OCI-LY1 (cell line): ENCODE measurements around the gene TAGLN.

ENCODE experiments used
- H2AFZ ChIP-seq: fragments of 200-600 bp; sonication (generic), shearing (Covaris generic); 2 replicates; pipeline ENCODE4 v1.6.0; 2014; ENCODE audit warnings: antibody characterized with exemption, mild to moderate bottlenecking, low read length
- H3F3A ChIP-seq: fragments of 200-600 bp; sonication (generic), shearing (Covaris generic); 2 replicates; pipeline ENCODE4 v1.6.0; 2014; ENCODE audit warnings: mild to moderate bottlenecking, antibody characterized with exemption, low read length, moderate library complexity; ENCODE audit not compliant: insufficient read depth
- H3K27ac ChIP-seq: fragments of 200-600 bp; sonication (generic); 2 replicates; pipeline ENCODE4 v1.5.1; 2014; ENCODE audit warnings: low read length, mixed run types, mild to moderate bottlenecking, low read depth; ENCODE audit not compliant: poor library complexity, severe bottlenecking
- H3K27me3 ChIP-seq: fragments of 200-600 bp; sonication (generic); 2 replicates; pipeline ENCODE4 v1.6.0; 2014; ENCODE audit warnings: antibody characterized with exemption, mild to moderate bottlenecking, low read length, moderate library complexity; ENCODE audit not compliant: insufficient read depth
- H3K36me3 ChIP-seq: fragments of 200-600 bp; sonication (generic); 2 replicates; pipeline ENCODE4 v1.6.1; 2014; ENCODE audit warnings: mild to moderate bottlenecking, antibody characterized with exemption, low read length, moderate library complexity, mixed read lengths; ENCODE audit not compliant: insufficient read depth
- H3K4me1 ChIP-seq: fragments of 200-600 bp; sonication (generic); 2 replicates; pipeline ENCODE4 v1.5.1; 2014; ENCODE audit warnings: mild to moderate bottlenecking, low read length, moderate library complexity; ENCODE audit not compliant: insufficient read depth, severe bottlenecking
- H3K4me2 ChIP-seq: fragments of 200-600 bp; sonication (generic), shearing (Covaris generic); 2 replicates; pipeline ENCODE4 v1.6.1; 2014; ENCODE audit warnings: low read length
- H3K4me3 ChIP-seq: fragments of 200-600 bp; sonication (generic); 2 replicates; pipeline ENCODE4 v1.5.1; 2014; ENCODE audit warnings: low read length, low read depth, mild to moderate bottlenecking, mixed read lengths; ENCODE audit not compliant: poor library complexity, severe bottlenecking
- H3K79me2 ChIP-seq: fragments of 200-600 bp; shearing (Covaris generic); 2 replicates; pipeline ENCODE4 v1.6.1; 2016; ENCODE audit warnings: mixed run types, low read length, mixed read lengths; ENCODE audit not compliant: insufficient read depth
- H3K9ac ChIP-seq: fragments of 200-600 bp; sonication (generic), shearing (Covaris generic); 2 replicates; pipeline ENCODE4 v1.6.1; 2014; ENCODE audit warnings: mild to moderate bottlenecking, low read length, mixed read lengths
- H3K9me2 ChIP-seq: fragments of 200-600 bp; sonication (generic), shearing (Covaris generic); 2 replicates; pipeline ENCODE4 v1.6.1; 2014; ENCODE audit warnings: low read depth, mild to moderate bottlenecking, low read length, mixed read lengths
- H3K9me3 ChIP-seq: fragments of 200-600 bp; shearing (Covaris generic); 2 replicates; pipeline ENCODE4 v1.6.1; 2014; ENCODE audit warnings: low read length, mixed read lengths
- H4K20me1 ChIP-seq: fragments of 200-600 bp; sonication (generic), shearing (Covaris generic); 2 replicates; pipeline ENCODE4 v1.6.0; 2016; ENCODE audit warnings: mild to moderate bottlenecking, low read length; ENCODE audit not compliant: insufficient read depth
- CTCF ChIP-seq: fragments of 200-600 bp; sonication (generic), shearing (Covaris generic); IDR thresholded peaks from 2 replicates; pipeline ENCODE4 v1.5.1; 2017; ENCODE audit warnings: mild to moderate bottlenecking, antibody characterized with exemption, low read length, moderate library complexity, mixed read lengths
- EZH2 ChIP-seq: fragments of 200-600 bp; sonication (generic), shearing (Covaris generic); IDR thresholded peaks from 2 replicates; pipeline ENCODE4 v1.8.0; 2017; ENCODE audit warnings: borderline replicate concordance, mixed run types, mild to moderate bottlenecking, antibody characterized with exemption, low read length, moderate library complexity, mixed read lengths

TAGLN gene

GRCh38 chr11:117225553-117226170 lies 26.5 kb downstream of the TAGLN start:
- no peaks in the 10 kb centered on the region for H3K9me2 ChIP-seq
- no peak overlapping the region for H2AFZ ChIP-seq
- no peak overlapping the region for H3K4me3 ChIP-seq
- H3K27ac ChIP-seq, result no peak overlapping the region
- H4K20me1 ChIP-seq, result no peaks in the 10 kb centered on the region
- no peaks in the 10 kb centered on the region for H3F3A ChIP-seq
- no peaks in the 10 kb centered on the region for H3K27me3 ChIP-seq
- H3K4me1 ChIP-seq, result peaks cover 10% of the 10 kb centered on the region
- H3K79me2 ChIP-seq, result no peaks in the 10 kb centered on the region
- H3K4me2 ChIP-seq, result no peak overlapping the region
- TF ChIP-seq CTCF (no peak), EZH2 (no peak)
- peaks cover 66% of the 10 kb centered on the region for H3K36me3 ChIP-seq
- no peak overlapping the region for H3K9ac ChIP-seq
- H3K9me3 ChIP-seq, result no peaks in the 10 kb centered on the region

GRCh38 chr11:117226388-117227385 lies 27.5 kb downstream of the TAGLN start:
- no peaks in the 10 kb centered on the region for H3K27me3 ChIP-seq
- H3K4me1 ChIP-seq, result peaks cover 17% of the 10 kb centered on the region
- no peak overlapping the region for H3K9ac ChIP-seq
- H3K79me2 ChIP-seq, result peaks cover 7% of the 10 kb centered on the region; the same call in 1 of the 2 replicates
- H3K27ac ChIP-seq, result no peak overlapping the region
- TF ChIP-seq EZH2 (no peak), CTCF (peak; percentile 64)
- no peaks in the 10 kb centered on the region for H3K9me2 ChIP-seq
- H3K9me3 ChIP-seq, result no peaks in the 10 kb centered on the region
- no peaks in the 10 kb centered on the region for H4K20me1 ChIP-seq
- peaks cover 56% of the 10 kb centered on the region for H3K36me3 ChIP-seq
- no peak overlapping the region for H3K4me3 ChIP-seq
- H3F3A ChIP-seq, result no peaks in the 10 kb centered on the region
- H3K4me2 ChIP-seq, result no peak overlapping the region
- H2AFZ ChIP-seq, result no peak overlapping the region

GRCh38 chr11:117228091-117228490 lies 28.9 kb downstream of the TAGLN start:
- H3K27me3 ChIP-seq, result no peaks in the 10 kb centered on the region
- no peak overlapping the region for H3K4me2 ChIP-seq
- H3F3A ChIP-seq, result no peaks in the 10 kb centered on the region
- no peaks in the 10 kb centered on the region for H3K9me3 ChIP-seq
- peaks cover 47% of the 10 kb centered on the region for H3K36me3 ChIP-seq
- H3K9ac ChIP-seq, result no peak overlapping the region
- H3K27ac ChIP-seq, result no peak overlapping the region
- TF ChIP-seq EZH2, result no peak
- TF ChIP-seq CTCF, result no peak
- peaks cover 7% of the 10 kb centered on the region; the same call in 1 of the 2 replicates for H3K79me2 ChIP-seq
- H4K20me1 ChIP-seq, result no peaks in the 10 kb centered on the region
- H3K9me2 ChIP-seq, result no peaks in the 10 kb centered on the region
- H3K4me1 ChIP-seq, result peaks cover 18% of the 10 kb centered on the region
- H3K4me3 ChIP-seq, result no peak overlapping the region
- no peak overlapping the region for H2AFZ ChIP-seq
